ENCODE measurements around the gene BTBD7. TPM values are rescaled to one million over a fixed set of nuclear protein-coding genes. Genes with fewer than 3 reads are reported as not detected.

BTBD7 gene
- total RNA-seq, 1 experiment from 2014 or later = 30.8 TPM

- Histone ChIP-seq H2AFZ (ENCODE audit: low read depth, low read length, poor library complexity, severe bottlenecking) (peak overlapping the region; percentile 55), H3K79me2 (ENCODE audit: insufficient read depth, low read length) (no peaks in the 10 kb centered on the region), H3K36me3 (ENCODE audit: control insufficient read depth in 1 of 2, insufficient read depth in 2 of 2, low read length in 2 of 2) (peaks cover under 1 to 6% of the 10 kb centered on the region in 2 experiments; a peak in 2 of 4 replicates), H3K9ac (ENCODE audit: low read length) (peak overlapping the region; percentile 31), H3K27me3 (ENCODE audit: insufficient read depth, low read length) (no peaks in the 10 kb centered on the region), H4K20me1 (ENCODE audit: insufficient read depth) (no peaks in the 10 kb centered on the region), H3K9me2 (ENCODE audit: insufficient read depth) (no peaks in the 10 kb centered on the region), H3K4me2 (ENCODE audit: low read length) (peak overlapping the region; percentile 76), H3K27ac (ENCODE audit: low read depth, low read length) (peak overlapping the region; percentile 7; the same call in 1 of the 2 replicates), H3K4me1 (ENCODE audit: control insufficient read depth in 1 of 2, insufficient read depth in 2 of 2, low read length in 2 of 2) (peaks cover 13 to 23% of the 10 kb centered on the region in 2 experiments), H3K4me3 (replicated peaks in 1 of 2; ENCODE audit: low read depth in 1 of 2, low read length in 2 of 2) (peak overlapping the region in 1 of 2 experiments; percentile 48; a peak in 2 of 4 replicates), H3K9me3 (ENCODE audit: control insufficient read depth in 1 of 2, insufficient read depth in 1 of 2, low read depth in 1 of 2, low read length in 2 of 2) (no peaks in the 10 kb centered on the region)
- TF ChIP-seq MAX (IDR thresholded peaks at IDR 0.05) = peak; percentile 85
- TF ChIP-seq FOSL1 (IDR thresholded peaks at IDR 0.05; ENCODE audit: low read depth) = peak; percentile 75; the same call in 1 of the 2 replicates
- TF ChIP-seq JUND (IDR thresholded peaks at IDR 0.05) = peak; percentile 47
- no peak for TF ChIP-seq ZNF274 (IDR thresholded peaks at IDR 0.05; ENCODE audit: low read depth, low read length)
- peak; percentile 41; the same call in 1 of the 2 replicates for TF ChIP-seq CBX3 (IDR thresholded peaks at IDR 0.05; ENCODE audit: low read depth)
- TF ChIP-seq POLR2AphosphoS5 (IDR thresholded peaks at IDR 0.05; ENCODE audit: low read depth, low read length) = 0 out of 2 replicates have a peak, but pooled peaks have one; percentile 30
- TF ChIP-seq EZH2phosphoT487 (IDR thresholded peaks at IDR 0.05; ENCODE audit: borderline replicate concordance) = no peak
- TF ChIP-seq SP1 (IDR thresholded peaks at IDR 0.05; ENCODE audit: low read depth) = peak; percentile 38
- TF ChIP-seq SRF (IDR thresholded peaks at IDR 0.05; ENCODE audit: low read depth) = no peak
- intact Hi-C loops (cut with micrococcal nuclease) = loop anchor here (5.0 kb wide), 2 partner anchors 377 to 492 kb away; no protein-coding TSS in a partner anchor
- ChIA-PET RAD21 (ENCODE audit: low non-redundant PET in 1 of 2, low total read pairs in 2 of 2, uncharacterized antibody in 2 of 2, unreplicated experiment in 2 of 2) (no interaction called here), POLR2A (no interaction called here), CTCF (interaction anchor here (1.1 to 1.3 kb wide), 2 partner anchors 127 to 297 kb away, joined by 4 read pairs; no protein-coding TSS in a partner anchor)
- TSS peak; percentile 14 for BruUV-seq (replicated peaks)
- ATAC-seq (peak; percentile 96), DNase-seq (ENCODE audit: low read depth, low spot score) (peak; percentile 57)
Observed at GRCh38 chr14:93239869-93240677, 92.8 kb downstream of the BTBD7 start.

DNA sequence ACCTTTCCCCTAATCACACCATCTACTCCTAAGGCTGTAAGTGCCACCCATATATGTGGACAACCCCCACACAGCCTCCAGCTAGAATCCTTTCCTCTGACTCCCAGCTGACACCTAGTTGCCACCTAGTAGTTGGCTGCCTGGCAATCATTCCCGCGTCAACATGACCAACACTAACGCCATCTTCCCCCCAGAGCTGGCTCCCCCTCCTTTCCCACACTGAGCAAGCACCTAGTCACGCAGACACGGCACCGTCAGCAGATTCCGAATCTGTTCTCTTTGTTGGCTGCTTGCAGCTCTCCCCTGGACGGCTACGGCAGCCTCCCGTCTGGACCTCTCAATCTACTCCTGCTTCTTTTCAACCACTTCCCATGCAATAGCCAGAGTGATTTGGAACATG lies 98.0 kb downstream of the BTBD7 start:
- H3K9me3 ChIP-seq (ENCODE audit: control insufficient read depth in 1 of 2, insufficient read depth in 1 of 2, low read depth in 1 of 2, low read length in 2 of 2) = no peaks in the 10 kb centered on the region
- ChIA-PET RAD21 (ENCODE audit: low non-redundant PET in 1 of 2, low total read pairs in 2 of 2, uncharacterized antibody in 2 of 2, unreplicated experiment in 2 of 2) (no interaction called here), POLR2A (no interaction called here), CTCF (no interaction called here)
- no peaks in the 10 kb centered on the region for H3K79me2 ChIP-seq (ENCODE audit: insufficient read depth, low read length)
- H3K4me2 ChIP-seq (ENCODE audit: low read length) = no peak overlapping the region; the same call in 1 of the 2 replicates
- ATAC-seq = peak; percentile 24; the same call in 1 of the 2 replicates
- no peaks in the 10 kb centered on the region for H3K27me3 ChIP-seq (ENCODE audit: insufficient read depth, low read length)
- no peak overlapping the region for H3K9ac ChIP-seq (ENCODE audit: low read length)
- no TSS peak for BruUV-seq (replicated peaks)
- no peak overlapping the region for H3K27ac ChIP-seq (ENCODE audit: low read depth, low read length)
- no peaks in the 10 kb centered on the region for H3K36me3 ChIP-seq (ENCODE audit: control insufficient read depth in 1 of 2, insufficient read depth in 2 of 2, low read length in 2 of 2)
- intact Hi-C loops (cut with micrococcal nuclease) = loop anchor here (2.0 kb wide), 1 partner anchor 310 kb away; no protein-coding TSS in a partner anchor
- peaks cover 2 to 5% of the 10 kb centered on the region in 2 experiments for H3K4me1 ChIP-seq (ENCODE audit: control insufficient read depth in 1 of 2, insufficient read depth in 2 of 2, low read length in 2 of 2)
- H3K4me3 ChIP-seq (replicated peaks in 1 of 2; ENCODE audit: low read depth in 1 of 2, low read length in 2 of 2) = no peak overlapping the region
- no peak for DNase-seq (ENCODE audit: low read depth, low spot score)
- H2AFZ ChIP-seq (ENCODE audit: low read depth, low read length, poor library complexity, severe bottlenecking) = no peak overlapping the region
- H3K9me2 ChIP-seq (ENCODE audit: insufficient read depth) = no peaks in the 10 kb centered on the region
- no peaks in the 10 kb centered on the region for H4K20me1 ChIP-seq (ENCODE audit: insufficient read depth)
- TF ChIP-seq EZH2 (IDR thresholded peaks at IDR 0.05) (no peak), POLR2A (IDR thresholded peaks at IDR 0.05; ENCODE audit: borderline replicate concordance, extremely low read depth, insufficient read depth, insufficient read length) (no peak), FOSL1 (IDR thresholded peaks at IDR 0.05; ENCODE audit: low read depth) (no peak), JUND (IDR thresholded peaks at IDR 0.05) (no peak), CEBPB (IDR thresholded peaks at IDR 0.05; ENCODE audit: low read depth) (no peak)
- TF ChIP-seq, protein P1, sequence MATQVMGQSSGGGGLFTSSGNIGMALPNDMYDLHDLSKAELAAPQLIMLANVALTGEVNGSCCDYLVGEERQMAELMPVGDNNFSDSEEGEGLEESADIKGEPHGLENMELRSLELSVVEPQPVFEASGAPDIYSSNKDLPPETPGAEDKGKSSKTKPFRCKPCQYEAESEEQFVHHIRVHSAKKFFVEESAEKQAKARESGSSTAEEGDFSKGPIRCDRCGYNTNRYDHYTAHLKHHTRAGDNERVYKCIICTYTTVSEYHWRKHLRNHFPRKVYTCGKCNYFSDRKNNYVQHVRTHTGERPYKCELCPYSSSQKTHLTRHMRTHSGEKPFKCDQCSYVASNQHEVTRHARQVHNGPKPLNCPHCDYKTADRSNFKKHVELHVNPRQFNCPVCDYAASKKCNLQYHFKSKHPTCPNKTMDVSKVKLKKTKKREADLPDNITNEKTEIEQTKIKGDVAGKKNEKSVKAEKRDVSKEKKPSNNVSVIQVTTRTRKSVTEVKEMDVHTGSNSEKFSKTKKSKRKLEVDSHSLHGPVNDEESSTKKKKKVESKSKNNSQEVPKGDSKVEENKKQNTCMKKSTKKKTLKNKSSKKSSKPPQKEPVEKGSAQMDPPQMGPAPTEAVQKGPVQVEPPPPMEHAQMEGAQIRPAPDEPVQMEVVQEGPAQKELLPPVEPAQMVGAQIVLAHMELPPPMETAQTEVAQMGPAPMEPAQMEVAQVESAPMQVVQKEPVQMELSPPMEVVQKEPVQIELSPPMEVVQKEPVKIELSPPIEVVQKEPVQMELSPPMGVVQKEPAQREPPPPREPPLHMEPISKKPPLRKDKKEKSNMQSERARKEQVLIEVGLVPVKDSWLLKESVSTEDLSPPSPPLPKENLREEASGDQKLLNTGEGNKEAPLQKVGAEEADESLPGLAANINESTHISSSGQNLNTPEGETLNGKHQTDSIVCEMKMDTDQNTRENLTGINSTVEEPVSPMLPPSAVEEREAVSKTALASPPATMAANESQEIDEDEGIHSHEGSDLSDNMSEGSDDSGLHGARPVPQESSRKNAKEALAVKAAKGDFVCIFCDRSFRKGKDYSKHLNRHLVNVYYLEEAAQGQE (IDR thresholded peaks at IDR 0.05; ENCODE audit: low read depth) = no peak
- TF ChIP-seq, protein P2, sequence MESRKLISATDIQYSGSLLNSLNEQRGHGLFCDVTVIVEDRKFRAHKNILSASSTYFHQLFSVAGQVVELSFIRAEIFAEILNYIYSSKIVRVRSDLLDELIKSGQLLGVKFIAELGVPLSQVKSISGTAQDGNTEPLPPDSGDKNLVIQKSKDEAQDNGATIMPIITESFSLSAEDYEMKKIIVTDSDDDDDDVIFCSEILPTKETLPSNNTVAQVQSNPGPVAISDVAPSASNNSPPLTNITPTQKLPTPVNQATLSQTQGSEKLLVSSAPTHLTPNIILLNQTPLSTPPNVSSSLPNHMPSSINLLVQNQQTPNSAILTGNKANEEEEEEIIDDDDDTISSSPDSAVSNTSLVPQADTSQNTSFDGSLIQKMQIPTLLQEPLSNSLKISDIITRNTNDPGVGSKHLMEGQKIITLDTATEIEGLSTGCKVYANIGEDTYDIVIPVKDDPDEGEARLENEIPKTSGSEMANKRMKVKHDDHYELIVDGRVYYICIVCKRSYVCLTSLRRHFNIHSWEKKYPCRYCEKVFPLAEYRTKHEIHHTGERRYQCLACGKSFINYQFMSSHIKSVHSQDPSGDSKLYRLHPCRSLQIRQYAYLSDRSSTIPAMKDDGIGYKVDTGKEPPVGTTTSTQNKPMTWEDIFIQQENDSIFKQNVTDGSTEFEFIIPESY (IDR thresholded peaks at IDR 0.05; ENCODE audit: extremely low read depth, insufficient replicate concordance, low read length) = no peak
